GM21723 (cell line): ENCODE results near the gene PSENEN.
A peak's percentile ranks its signal among the peaks of the same experiment; 100 is the strongest.

Source experiments
- ATAC-seq: cut with Tn5 transposase; IDR thresholded peaks from one replicate; pipeline ENCODE4 v1.9.1; 2021; ENCODE audit warnings: mild to moderate bottlenecking, moderate library complexity; ENCODE audit not compliant: unreplicated experiment

PSENEN gene

DNA sequence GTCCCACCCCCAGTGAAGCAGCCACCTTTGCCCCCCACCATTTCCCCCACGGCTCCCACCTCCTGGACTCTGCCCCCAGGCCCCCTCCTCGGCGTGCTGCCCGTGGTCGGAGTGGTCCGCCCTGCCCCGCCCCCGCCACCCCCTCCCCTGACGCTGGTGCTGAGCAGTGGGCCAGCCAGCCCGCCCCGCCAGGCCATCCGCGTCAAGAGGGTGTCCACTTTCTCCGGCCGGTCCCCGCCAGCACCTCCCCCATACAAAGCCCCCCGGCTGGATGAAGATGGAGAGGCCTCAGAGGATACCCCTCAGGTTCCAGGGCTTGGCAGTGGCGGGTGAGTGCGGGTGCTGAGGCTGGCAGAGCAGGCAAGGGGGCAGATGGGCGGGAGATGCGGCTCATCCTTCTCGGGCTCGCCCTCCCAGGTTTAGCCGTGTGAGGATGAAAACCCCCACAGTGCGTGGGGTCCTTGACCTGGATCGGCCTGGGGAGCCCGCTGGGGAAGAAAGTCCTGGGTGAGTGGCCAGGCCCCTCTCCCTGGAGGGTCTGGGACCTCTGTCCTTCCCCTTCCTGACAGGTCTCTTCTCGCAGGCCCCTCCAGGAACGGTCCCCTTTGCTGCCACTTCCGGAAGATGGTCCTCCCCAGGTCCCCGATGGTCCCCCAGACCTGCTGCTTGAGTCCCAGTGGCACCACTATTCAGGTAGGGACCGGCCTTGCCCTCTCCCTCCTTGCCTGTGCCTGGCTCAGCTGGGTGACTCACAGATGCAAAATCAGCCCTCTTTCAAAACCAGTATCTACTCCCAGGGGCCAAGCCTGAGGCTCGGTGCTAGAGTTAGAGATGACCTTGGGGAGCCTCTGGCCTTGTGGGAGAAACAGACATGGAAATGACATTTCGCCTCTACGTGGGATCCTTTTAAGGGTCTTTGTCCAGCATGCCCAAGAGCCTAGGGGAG is 12.0 kb upstream of the PSENEN start:
- ATAC-seq, result no peak

DNA sequence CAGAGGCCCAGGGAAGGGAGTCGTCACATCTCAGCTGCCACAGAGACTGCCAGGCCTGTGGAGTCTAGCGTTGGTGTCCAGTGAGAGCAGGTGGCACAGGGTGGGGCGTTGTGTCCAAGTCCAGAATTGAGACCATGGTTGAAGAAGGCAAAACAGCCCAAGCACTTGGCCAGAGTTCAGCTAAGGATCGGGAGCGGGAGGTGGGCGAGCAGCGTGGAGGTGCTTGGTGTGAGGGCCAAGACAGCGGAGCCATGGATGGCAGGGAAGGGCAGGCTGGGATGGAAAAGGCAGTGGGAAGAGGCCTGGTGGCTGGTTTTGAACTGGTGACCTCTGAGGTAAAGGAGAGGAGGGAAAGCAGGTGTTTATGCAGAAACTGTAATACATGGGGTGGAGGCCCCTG is 11.2 kb upstream of the PSENEN start:
- no peak for ATAC-seq

DNA sequence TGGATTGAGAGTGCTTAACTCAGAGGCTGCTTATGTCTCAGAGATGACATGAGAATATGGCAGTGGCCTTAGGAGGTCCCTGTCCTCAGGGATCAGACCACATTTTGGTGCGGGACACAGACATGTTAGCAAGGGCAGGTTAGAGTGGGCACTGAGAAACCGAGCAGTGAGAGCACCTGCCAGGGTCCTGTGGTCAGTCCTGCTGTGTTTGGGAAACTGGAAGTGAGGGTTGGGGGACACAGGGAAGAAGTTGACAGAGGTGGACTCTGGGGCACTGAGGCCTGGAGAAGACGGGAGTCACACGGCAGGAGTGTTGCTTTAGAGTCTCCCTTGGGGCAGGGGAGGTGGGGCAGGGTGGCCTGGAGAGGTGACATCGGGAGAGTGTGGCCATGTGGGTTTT is 10.6 kb upstream of the PSENEN start:
- ATAC-seq, result no peak

DNA sequence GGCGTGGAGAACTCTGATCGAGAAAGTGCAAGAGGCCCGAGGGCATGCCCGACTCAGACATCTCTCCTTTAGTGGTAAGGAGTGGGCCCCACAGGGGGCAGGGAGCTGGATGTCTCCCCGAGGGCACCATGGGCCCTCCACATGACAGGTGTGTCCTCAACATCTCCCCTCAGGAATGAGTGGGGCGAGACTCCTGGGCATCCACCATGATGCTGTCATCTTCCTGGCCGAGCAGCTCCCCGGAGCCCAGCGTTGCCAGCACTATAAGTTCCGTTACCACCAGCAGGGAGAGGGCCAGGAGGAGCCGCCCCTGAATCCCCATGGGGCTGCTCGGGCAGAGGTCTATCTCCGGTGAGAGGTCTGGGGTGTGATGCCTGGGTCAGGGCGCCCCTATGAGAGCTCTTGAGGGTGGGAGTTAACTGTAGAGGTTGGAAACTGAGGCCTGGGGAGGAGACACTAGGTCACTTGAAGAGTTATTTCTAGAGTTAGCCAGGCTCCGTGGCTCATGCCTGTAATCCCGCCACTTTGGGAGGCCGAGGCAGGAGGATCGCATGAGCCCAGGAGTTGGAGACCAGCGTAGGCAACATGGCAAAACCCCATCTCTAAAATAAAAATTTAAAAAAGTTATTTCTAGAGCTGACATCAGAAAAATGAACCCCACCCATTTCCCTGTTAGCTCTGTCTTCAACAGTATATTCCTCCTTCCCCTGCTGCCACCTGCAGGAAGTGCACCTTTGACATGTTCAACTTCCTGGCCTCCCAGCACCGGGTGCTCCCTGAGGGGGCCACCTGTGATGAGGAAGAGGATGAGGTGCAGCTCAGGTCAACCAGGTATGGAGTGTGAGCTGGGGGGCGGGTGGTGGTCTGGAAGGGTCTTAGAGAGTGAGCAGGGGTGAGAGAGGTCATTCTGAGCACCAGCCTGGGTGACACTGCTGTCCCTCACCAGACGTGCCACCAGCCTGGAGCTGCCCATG is 8.3 kb upstream of the PSENEN start:
- no peak for ATAC-seq

DNA sequence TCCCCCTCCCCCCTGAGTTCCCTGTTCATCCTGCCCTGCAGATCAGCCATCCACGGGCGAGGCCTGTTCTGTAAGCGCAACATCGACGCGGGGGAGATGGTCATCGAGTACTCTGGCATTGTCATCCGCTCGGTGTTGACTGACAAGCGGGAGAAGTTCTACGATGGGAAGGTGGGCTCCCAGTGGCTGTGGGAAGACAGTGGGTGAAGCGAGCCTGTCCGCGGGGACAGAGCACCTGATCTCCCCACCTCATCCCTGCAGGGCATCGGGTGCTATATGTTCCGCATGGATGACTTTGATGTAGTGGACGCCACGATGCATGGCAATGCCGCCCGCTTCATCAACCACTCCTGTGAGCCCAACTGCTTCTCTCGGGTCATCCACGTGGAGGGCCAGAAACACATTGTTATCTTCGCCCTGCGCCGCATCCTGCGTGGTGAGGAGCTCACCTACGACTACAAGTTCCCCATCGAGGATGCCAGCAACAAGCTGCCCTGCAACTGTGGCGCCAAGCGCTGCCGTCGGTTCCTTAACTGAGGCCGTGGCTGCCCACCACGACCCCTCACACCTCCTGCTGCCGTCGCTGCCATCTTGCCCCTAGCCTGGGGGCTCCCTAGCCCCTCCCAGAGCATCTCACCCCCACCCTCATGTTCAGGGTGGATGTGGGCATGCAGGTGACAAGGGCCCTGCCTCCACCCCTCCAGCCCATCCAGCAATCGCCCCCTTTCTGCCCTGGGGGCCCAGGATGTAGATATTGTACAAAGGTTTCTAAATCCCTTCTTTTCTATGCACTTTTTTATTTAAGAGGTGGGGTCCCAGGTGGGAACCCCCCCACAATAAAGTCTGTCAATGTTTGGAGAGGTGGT is 7.2 kb upstream of the PSENEN start:
- no peak for ATAC-seq

DNA sequence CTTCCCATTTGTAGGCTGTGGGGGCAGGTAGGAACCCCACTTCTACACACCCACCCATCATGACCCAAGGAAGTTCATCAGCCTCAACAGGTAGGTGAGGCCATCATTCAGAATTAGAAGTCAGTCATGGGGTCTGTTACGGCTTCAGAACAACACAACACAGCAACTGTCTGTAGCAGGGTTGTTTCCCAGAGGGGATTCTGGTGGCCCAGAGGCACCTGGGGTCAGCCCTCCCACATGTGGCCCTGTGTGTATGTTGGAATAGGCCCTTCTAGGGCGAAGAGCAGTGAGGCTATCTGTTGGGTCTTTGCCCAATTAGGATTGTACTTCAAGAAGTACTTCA is 6.6 kb upstream of the PSENEN start:
- no peak for ATAC-seq

DNA sequence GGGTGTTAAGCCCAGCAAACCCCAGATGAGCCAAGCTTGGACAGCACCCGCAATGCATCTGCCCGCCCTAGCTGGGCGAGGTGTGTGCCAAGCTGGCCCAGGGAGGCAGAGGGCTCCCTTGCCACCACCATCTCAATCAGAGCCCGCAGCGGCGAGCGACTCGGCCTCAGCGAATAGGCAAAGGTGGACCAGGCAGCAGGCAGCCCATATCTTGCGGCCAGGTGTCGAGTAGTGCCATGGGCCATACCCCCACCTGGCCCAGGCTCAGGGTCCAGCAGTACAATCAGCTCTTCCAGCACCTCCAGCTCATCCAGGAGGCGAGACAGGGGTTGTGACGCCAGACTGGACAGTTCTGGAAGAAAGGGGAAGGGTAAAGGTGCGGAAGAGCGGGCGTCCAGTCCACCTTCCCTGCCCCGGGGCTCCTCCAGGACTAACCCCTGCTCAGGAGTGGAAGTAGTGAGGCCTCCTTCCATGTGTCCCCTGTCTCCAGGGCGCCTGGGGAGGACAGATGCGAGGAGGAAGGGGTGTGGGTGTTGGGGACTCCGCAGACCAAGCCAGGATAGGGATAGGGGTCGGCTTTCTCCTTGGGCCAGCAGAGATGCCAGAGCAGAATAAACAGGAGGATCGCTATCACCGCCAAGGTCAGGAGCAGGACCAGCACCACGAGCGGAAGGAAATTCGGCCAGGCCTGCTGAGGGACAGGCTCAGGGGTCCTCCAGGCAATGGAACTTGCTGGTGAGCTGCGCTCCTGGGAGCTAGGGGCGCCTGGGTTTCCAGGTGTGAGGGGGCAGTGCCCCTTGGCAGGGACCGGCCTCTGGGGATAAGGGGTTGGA is 6.0 kb upstream of the PSENEN start:
- ATAC-seq, result no peak

DNA sequence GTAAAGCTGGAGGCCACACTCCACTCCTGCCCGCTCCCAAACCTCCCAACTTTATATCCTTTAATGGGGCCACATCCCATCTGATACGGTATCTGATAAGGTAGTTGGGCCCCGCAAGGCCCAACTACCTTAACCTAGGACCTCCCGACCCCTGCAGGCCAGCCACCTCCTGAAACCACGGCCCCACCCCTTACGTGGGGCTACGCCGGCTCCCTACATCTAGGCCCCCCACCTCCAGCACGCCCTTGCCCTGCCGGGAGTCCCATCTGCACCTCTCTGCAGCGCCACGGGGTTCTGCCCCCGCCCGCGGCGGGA is 5.4 kb upstream of the PSENEN start:
- peak; percentile 11 for ATAC-seq

DNA sequence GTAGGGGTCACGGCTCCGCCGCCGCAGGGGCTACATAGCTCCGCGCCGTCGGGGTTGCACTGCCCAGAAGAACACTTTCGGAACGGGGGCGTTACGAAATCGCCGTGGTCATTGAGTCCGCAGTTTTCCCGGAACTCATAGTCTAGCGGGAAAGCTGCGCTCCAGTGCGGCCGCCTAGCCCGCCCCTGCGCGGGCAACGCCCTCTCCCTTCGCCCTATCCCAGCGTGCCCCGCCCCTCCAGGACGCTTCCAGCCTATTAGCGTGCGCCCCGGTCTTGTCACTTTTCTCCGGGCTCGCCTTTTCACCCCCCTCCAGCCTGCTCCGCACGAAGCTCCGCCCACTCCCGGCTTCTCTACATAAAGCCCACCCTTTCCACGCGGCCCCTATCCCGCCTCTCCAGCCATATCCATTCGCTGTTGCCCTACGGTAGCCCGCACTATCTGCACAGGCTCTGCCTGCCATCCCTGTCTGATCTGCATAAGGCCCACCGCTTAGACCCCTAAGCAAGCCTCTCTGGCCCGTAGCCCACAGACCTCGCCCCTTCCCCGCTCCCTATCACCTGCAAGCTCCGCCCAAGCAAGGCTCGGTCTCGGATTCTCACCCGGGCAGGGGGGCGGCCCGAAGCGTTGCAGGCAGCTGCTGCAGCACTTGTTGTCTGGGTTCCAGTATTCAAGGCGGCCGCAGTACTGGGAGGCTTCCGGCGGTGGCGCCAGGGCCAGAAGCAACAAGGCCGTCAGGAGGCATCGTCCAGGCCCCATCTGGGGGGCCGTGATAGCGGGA is 4.8 kb upstream of the PSENEN start:
- ATAC-seq, result peak; percentile 48

DNA sequence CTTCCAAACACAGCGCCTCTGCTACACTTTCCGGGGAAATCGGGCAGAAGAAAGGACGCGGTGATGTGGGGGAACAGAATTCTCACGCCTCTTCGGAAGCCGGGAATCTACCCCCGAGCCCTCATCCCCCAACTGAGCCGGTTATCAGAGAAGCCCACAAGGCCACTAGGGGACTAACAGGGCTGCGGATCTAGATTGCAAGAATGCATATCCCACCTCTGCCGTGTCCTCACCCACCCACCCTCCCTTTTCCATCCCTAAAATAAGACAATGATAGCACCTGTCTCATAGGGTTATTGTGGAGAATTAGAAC is 4.3 kb upstream of the PSENEN start:
- ATAC-seq, result no peak

DNA sequence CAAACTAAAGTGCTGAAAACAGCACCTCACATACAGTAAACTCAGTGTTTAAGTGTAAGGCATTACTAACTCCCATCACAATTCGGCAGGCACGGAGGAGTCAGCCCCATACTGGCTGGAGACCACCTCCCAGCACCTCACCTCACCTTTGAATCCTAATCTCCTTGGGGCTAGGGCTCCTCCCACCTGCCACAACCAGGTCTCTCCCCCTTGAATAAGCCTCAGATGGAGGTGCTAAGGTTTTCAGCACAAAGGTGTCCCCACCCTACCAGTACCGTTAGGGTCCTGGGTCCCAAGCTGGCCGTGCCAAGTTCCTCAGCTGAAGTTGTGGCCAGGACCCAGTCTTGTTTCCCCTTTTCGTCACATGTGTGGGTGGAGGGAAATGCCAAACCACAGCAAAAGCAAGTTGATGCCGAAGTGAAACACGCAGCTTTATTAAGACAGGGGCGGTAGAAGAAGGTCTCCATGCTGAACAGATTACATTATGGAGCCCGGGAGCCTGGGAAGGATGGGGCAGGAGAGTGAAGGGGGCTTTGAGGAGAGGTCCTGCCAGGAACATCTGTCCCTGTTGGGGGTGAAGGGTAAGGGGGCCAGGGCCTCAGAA is 3.2 kb upstream of the PSENEN start, which contains the start of gene IGFLR1:
Gene IGFLR1, minus strand, starts transcription at position 332 of the 604 bp plus-strand sequence. CDS start 1,272 bp downstream, outside the sequence.
- no peak for ATAC-seq

DNA sequence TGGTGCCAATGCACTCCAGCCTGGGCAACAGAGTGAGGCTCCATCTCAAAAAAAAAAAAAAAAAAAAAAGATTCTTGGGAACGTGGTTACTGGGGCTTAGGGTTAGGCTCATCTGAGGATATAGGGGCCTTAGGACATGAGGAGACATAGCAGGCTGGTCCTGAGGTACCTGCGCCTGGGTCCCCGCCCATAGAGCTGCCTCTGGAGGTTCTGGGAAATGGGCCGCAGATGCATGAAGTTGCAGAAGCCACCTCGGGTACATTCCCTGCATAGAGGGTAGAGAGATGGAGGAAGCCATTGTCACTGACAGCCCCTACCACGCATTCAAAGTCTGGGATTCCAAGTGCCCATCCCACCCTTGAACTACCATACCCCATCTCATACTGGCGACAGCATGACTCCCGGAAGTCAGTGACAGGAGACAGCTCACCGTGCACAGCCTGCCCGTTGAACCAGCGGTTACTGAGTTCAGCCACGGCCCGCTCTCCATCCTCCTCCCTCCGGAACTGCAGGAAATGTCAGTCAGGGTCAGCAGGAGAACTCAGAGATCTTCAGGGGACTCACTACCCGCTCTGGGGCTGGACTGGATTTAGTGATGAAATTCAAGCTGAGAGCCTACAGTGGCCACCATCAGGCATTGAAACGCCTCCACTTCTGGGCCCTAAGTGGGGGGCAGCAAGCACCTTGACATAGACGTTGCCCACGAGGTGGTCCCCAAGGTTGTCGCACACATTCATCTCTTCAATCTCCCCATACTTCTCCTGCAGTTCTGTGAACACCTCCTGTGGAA is 1.6 kb upstream of the PSENEN start:
- ATAC-seq, result no peak

DNA sequence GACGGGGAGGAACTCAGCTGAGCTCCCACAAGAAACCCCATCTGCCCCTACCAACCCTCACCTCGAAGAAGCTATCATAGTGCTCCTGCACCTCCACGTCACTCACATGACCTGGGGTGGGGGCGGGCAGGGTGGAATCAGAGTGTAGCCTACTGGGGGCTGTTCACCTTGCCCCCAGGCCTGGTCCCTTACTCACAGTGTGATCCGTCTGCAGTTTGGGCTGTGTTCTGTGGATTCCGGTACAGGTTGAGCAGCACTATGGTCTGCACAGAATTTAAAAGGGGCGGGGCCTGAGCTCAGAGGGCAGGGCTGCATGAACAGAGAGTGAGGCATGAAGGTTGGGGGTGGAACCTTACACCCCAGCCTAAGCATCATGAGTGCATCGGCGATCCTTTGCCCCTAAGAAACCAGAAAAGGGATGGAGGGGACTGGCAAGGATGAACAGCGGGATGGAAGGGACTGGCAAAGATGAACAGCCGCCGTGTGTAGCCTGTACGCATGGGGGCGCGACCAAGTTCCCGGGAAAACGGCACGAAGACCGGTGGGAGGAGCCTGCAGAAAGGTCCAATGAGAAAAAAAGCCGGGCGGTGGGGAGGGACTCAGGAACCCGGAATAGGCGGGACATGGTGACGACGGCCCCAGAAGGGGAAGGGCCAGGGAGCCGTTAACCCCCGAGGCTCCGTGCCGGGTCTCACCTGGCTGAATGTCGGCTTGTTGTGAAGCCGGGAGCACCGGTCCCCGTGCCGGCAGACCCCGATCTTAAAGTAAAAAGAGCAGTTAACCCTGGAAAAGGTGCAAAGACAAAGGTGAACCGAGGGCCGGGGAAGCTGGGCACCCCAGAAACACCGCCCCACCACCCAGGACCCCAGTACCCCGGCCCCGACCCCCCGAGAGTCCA is 772 bp upstream of the PSENEN start:
- ATAC-seq, result peak; percentile 39

DNA sequence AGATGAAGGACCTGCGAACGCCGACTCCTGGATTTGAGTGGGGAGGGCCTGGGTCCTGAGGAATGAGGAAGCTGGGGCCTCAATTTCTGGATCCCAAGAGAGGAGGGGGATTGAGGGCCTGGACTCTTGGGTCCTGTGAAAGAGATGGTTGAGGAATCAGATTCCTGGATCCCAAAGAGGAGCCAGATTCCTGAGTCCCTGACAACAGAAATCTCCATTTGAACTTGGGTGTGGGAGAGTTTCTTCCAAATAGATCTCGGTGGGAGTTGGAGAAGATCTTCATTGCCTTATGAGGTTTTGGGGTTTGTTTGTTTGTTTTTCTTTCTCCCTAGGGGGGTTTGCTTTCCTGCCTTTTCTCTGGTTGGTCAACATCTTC is 624 bp downstream of the PSENEN start:
- ATAC-seq, result no peak

DNA sequence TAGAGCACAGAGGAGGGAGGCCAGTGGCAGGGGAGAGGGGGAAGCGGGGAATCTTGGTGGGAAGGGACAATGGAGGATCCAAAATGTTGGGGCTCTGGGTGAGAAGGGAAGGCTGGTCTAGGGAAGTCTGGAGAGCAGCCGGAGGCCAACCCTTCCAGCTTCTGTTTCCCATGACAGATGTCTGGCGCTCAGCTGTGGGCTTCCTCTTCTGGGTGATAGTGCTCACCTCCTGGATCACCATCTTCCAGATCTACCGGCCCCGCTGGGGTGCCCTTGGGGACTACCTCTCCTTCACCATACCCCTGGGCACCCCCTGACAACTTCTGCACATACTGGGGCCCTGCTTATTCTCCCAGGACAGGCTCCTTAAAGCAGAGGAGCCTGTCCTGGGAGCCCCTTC is 1.1 kb downstream of the PSENEN start:
- ATAC-seq, result no peak

DNA sequence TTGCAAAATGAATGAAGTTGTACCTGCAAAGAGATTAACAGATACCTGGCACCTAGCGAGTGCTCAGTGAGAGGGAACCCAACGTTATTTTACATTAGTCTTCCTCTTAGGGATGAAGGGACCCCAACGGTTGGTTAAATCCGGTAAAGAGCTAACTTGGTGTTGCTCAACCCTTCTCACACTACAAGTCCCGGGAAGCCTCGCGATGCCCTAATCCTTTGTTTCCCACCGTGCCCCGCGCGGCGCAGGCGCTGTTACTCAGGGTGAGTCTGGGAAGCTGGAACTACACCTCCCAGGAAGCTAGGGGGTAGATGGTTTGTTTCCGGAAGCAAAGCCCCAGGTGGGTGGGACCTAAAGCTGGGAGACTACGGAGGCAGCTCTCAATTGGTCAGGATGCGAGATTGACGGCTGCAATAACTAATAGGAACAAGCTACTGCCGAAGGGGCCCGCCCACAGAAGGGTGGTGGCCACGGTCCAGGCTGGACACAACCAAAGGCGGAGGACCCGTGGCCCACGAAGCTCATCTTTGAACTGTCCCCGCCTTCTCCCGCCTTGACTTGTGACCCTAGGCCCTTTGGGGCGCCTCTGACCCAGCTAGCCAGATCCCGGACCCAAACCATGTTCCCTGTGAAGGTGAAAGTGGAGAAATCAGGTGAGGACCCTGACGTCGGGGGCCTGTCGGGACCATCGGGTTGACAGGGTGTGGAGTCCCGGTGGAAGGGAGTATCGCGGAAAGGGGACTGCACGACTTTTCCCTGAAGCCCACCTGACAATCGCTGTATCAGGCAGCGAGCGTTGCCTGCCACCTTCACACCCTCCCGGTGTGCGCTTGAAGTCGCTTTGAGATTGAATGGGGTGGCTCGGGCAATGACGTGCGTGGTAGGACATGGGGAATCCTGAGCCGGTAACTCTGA is 2.9 kb downstream of the PSENEN start, which contains the start of gene LIN37:
Gene LIN37, plus strand, starts transcription at position 471 of the 915 bp plus-strand sequence. Its CDS starts 149 bp downstream, at position 620.
- ATAC-seq, result peak; percentile 61
